HepG2 (cell line): ENCODE measurements around the gene TOMM22. TPM values are rescaled to one million over a fixed set of nuclear protein-coding genes. Genes with fewer than 3 reads are reported as not detected.

Experiments used
- AFF4 ChIP-seq: sonication (generic); formaldehyde crosslinking; IDR thresholded peaks from 2 replicates; pipeline ENCODE4 v1.4.0; 2020; ENCODE audit warnings: missing genetic modification reagents
- AHR ChIP-seq: IDR thresholded peaks from 2 replicates; pipeline ENCODE4 v1.6.1; 2018; ENCODE audit warnings: missing genetic modification reagents, missing compliant biosample characterization
- CHCHD3 ChIP-seq: sonication (generic); formaldehyde crosslinking; IDR thresholded peaks from 2 replicates; pipeline ENCODE4 v1.8.0; 2022; ENCODE audit warnings: mild to moderate bottlenecking, missing genetic modification reagents, moderate library complexity
- FOSL1 ChIP-seq: sonication (generic); formaldehyde crosslinking; IDR thresholded peaks from 2 replicates; pipeline ENCODE4 v1.9.0; 2021; ENCODE audit warnings: missing genetic modification reagents, borderline replicate concordance
- FOXO4 ChIP-seq: sonication (generic); formaldehyde crosslinking; conservative IDR thresholded peaks from 2 replicates; pipeline ENCODE4 v1.8.1; 2023; ENCODE audit warnings: missing genetic modification reagents
- FOXP1 ChIP-seq, 2 experiments: fragments of 450-650 bp in 1 of 2; IDR thresholded peaks; 2 replicates each; pipeline ENCODE4 v1.6.1; 2017 to 2018; ENCODE audit warnings: antibody characterized with exemption in 1 of 2
- GFI1 ChIP-seq: sonication (generic); formaldehyde crosslinking; IDR thresholded peaks from 2 replicates; pipeline ENCODE4 v1.5.0; 2020; ENCODE audit warnings: missing genetic modification reagents, mild to moderate bottlenecking, borderline replicate concordance
- HES4 ChIP-seq: sonication (generic); formaldehyde crosslinking; IDR thresholded peaks from 2 replicates; pipeline ENCODE4 v1.9.0; 2021; ENCODE audit warnings: mild to moderate bottlenecking, missing genetic modification reagents, borderline replicate concordance
- HNF4G ChIP-seq, 2 experiments: sonication (generic) in 1 of 2; formaldehyde crosslinking in 1 of 2; IDR thresholded peaks; 2 replicates each; pipeline versions ENCODE4 v1.4.0 to v1.6.1; 2011 to 2020; ENCODE audit warnings: borderline replicate concordance in 2 of 2, low read depth in 2 of 2, mild to moderate bottlenecking in 2 of 2, low read length in 1 of 2, missing genetic modification reagents in 1 of 2, moderate library complexity in 1 of 2
- ISX ChIP-seq: sonication (generic); formaldehyde crosslinking; conservative IDR thresholded peaks from 2 replicates; pipeline ENCODE4 v1.5.0; 2020; ENCODE audit warnings: missing genetic modification reagents
- MAFK ChIP-seq, 2 experiments: IDR thresholded peaks in 1 of 2; conservative IDR thresholded peaks in 1 of 2; 2 replicates each; pipeline ENCODE4 v1.6.1; 2011; ENCODE audit warnings: improper control_type of control experiment in 2 of 2, low read length in 2 of 2
- MEIS2 ChIP-seq: sonication (generic); formaldehyde crosslinking; IDR thresholded peaks from 2 replicates; pipeline ENCODE4 v1.9.0; 2021; ENCODE audit warnings: mild to moderate bottlenecking, missing genetic modification reagents
- SP2 ChIP-seq: sonication (generic); formaldehyde crosslinking; IDR thresholded peaks from 2 replicates; pipeline ENCODE4 v1.5.1; 2020; ENCODE audit warnings: mild to moderate bottlenecking, missing genetic modification reagents
- TBX3 ChIP-seq: fragments of 450-650 bp; IDR thresholded peaks from 2 replicates; pipeline ENCODE4 v1.6.1; 2017; ENCODE audit warnings: antibody characterized with exemption, mild to moderate bottlenecking, inconsistent platforms, borderline replicate concordance
- TGIF2 ChIP-seq: IDR thresholded peaks from 2 replicates; pipeline ENCODE4 v1.6.1; 2016; ENCODE audit warnings: control low read depth, missing compliant biosample characterization
- TRIM24 ChIP-seq: sonication (generic); formaldehyde crosslinking; IDR thresholded peaks from 2 replicates; pipeline ENCODE4 v1.8.0; 2022; ENCODE audit warnings: mild to moderate bottlenecking, missing genetic modification reagents
- XBP1 ChIP-seq: sonication (generic); formaldehyde crosslinking; IDR thresholded peaks from 2 replicates; pipeline ENCODE4 v1.5.0; 2020; ENCODE audit warnings: missing genetic modification reagents
- ZC3H4 ChIP-seq: sonication (generic); formaldehyde crosslinking; IDR thresholded peaks from 2 replicates; pipeline ENCODE4 v1.4.0; 2020; ENCODE audit warnings: missing genetic modification reagents, borderline replicate concordance
- ZEB1 ChIP-seq: IDR thresholded peaks from 2 replicates; pipeline ENCODE4 v1.6.1; 2012; ENCODE audit warnings: mild to moderate bottlenecking, low read depth, inconsistent platforms; ENCODE audit not compliant: insufficient replicate concordance
- ZNF24 ChIP-seq: fragments of 450-650 bp; IDR thresholded peaks from 2 replicates; pipeline ENCODE4 v1.6.1; 2017; ENCODE audit warnings: antibody characterized with exemption, mild to moderate bottlenecking
- ZNF678 ChIP-seq: sonication (generic); formaldehyde crosslinking; IDR thresholded peaks from 2 replicates; pipeline ENCODE4 v1.4.0; 2020; ENCODE audit warnings: mild to moderate bottlenecking, missing genetic modification reagents
- ZNF780A ChIP-seq: sonication (generic); formaldehyde crosslinking; IDR thresholded peaks from 2 replicates; pipeline ENCODE4 v1.8.0; 2022; ENCODE audit warnings: mild to moderate bottlenecking, missing genetic modification reagents, moderate library complexity
- polyA plus RNA-seq, 8 experiments: library from polyadenylated mRNA; depleted of rRNA in 3 of 8; stranded (reverse) in 7 of 8; unstranded in 1 of 8; fragments of >200 nt; fragmentation: Illumina TruSeq in 4 of 8; extraction: Trizol in 4 of 8; gene quantifications; 2 replicates each; pipeline versions ENCODE4 v1.2.1 to v1.2.3, GENCODE V29; 2011 to 2016; ENCODE audit warnings: low read depth in 4 of 8, missing spikeins in 1 of 8, mixed read lengths in 1 of 8; ENCODE audit not compliant: insufficient read depth in 1 of 8
- total RNA-seq, 5 experiments: library from RNA; depleted of rRNA; stranded (reverse); fragments of >200 nt; fragmentation: Illumina TruSeq; extraction: Trizol; gene quantifications; 2 replicates each; pipeline ENCODE4 v1.2.3, GENCODE V29; 2016; ENCODE audit warnings: low read depth in 1 of 5
- TF ChIP-seq, protein P1 (sequence below): sonication (generic); formaldehyde crosslinking; conservative IDR thresholded peaks from 2 replicates; pipeline ENCODE4 v1.8.0; 2022; ENCODE audit warnings: mild to moderate bottlenecking, moderate library complexity, missing genetic modification reagents

The TOMM22 gene
- total and polyA plus RNA-seq, 2 of the 13 experiments (the other 11 are each of a cell fraction or from before 2014, with no cell fraction given): 46.9 to 118 TPM

- TF ChIP-seq FOXO4 (CRISPR knock-in tag): no peak
- TF ChIP-seq TRIM24: no peak
- TF ChIP-seq ZC3H4 (CRISPR knock-in tag): no peak
- TF ChIP-seq ISX (CRISPR knock-in tag): no peak
- TF ChIP-seq ZNF780A (CRISPR knock-in tag): no peak
- TF ChIP-seq MAFK (conservative IDR thresholded peaks at IDR 0.05 in 1 of 2, IDR thresholded peaks at IDR 0.05 in 1 of 2; ENCODE audit: low read length in 2 of 2): peak in 1 of 2 experiments; percentile 85; a peak in 2 of 4 replicates
- no peak for TF ChIP-seq TGIF2 (CRISPR knock-in tag)
- no peak for TF ChIP-seq TBX3
- TF ChIP-seq, protein P1, sequence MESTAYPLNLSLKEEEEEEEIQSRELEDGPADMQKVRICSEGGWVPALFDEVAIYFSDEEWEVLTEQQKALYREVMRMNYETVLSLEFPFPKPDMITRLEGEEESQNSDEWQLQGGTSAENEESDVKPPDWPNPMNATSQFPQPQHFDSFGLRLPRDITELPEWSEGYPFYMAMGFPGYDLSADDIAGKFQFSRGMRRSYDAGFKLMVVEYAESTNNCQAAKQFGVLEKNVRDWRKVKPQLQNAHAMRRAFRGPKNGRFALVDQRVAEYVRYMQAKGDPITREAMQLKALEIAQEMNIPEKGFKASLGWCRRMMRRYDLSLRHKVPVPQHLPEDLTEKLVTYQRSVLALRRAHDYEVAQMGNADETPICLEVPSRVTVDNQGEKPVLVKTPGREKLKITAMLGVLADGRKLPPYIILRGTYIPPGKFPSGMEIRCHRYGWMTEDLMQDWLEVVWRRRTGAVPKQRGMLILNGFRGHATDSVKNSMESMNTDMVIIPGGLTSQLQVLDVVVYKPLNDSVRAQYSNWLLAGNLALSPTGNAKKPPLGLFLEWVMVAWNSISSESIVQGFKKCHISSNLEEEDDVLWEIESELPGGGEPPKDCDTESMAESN (CRISPR knock-in tag): no peak
- TF ChIP-seq AHR (CRISPR knock-in tag): no peak
- TF ChIP-seq ZNF24: no peak
- peak; percentile 98 for TF ChIP-seq SP2 (CRISPR knock-in tag)
- TF ChIP-seq ZNF678 (CRISPR knock-in tag): no peak
- TF ChIP-seq HES4: no peak
- TF ChIP-seq ZEB1: no peak
- peak; percentile 53; the same call in 1 of the 2 replicates for TF ChIP-seq FOXP1 (IDR thresholded peaks at IDR 0.05)
- no peak; the same call in 1 of the 2 replicates for TF ChIP-seq FOXP1 (CRISPR knock-in tag; IDR thresholded peaks at IDR 0.05)
- no peak for TF ChIP-seq CHCHD3 (CRISPR knock-in tag)
- no peak for TF ChIP-seq MEIS2 (CRISPR knock-in tag)
- TF ChIP-seq HNF4G (IDR thresholded peaks at IDR 0.05; ENCODE audit: borderline replicate concordance, low read depth, low read length): no peak
- TF ChIP-seq HNF4G (CRISPR knock-in tag; IDR thresholded peaks at IDR 0.05; ENCODE audit: borderline replicate concordance, low read depth): no peak
- TF ChIP-seq GFI1 (CRISPR knock-in tag): peak; percentile 23; the same call in 1 of the 2 replicates
- no peak for TF ChIP-seq FOSL1 (CRISPR knock-in tag)
- TF ChIP-seq XBP1 (CRISPR knock-in tag): 0 out of 2 replicates have a peak, but pooled peaks have one; percentile 78
- no peak for TF ChIP-seq AFF4
Observed at GRCh38 chr22:38705235-38706100, 23.7 kb downstream of the TOMM22 start, which contains the start of gene GTPBP1 (continued).
